T-helper 2 cell treated with Interferon-gamma antibody and Interleukin-4, amounts not matched to agents 100 ng/mL and 5 ng/mL, for 36 hours (primary cell): ENCODE data around the gene NEDD8. TPM values are rescaled to one million over a fixed set of nuclear protein-coding genes. Genes with fewer than 3 reads are reported as not detected.
"Not testable (repeated sequence)": the region's sequence is repeated elsewhere in the genome, so short reads cannot be mapped to it uniquely, and the experiment has no call there.

Source experiments
- intact Hi-C: fragments of 100-400 bp; cut with micrococcal nuclease; formaldehyde crosslinking; loops from one replicate; pipeline ENCODE4 v1.15.1; 2023
- total RNA-seq: library from RNA; stranded (reverse); gene quantifications from 2 replicates; pipeline ENCODE4 v1.2.3, GENCODE V29; 2022

Gene NEDD8
- total RNA-seq, 1 donor from 2014 or later: 199 TPM

DNA sequence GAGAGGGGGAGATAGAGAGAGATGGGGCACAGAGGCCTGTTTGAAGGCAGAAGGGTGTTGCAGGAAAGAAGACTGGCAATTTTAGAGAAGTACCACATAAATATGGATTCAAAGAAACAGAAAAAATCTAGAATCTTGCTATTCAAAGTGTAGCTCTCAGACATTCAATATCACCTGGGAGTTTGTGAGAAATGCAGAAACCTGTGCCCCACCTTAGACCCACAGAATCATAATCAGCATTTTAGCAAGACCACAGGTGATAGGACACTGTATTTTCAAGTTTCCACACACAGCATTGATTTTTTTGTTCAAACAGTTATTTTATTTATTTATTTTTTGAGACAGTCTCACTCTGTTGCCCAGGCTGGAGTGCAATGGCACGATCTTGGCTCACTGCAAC, 3.3 kb downstream of the NEDD8 start:
- intact Hi-C loops: no loop called here

DNA sequence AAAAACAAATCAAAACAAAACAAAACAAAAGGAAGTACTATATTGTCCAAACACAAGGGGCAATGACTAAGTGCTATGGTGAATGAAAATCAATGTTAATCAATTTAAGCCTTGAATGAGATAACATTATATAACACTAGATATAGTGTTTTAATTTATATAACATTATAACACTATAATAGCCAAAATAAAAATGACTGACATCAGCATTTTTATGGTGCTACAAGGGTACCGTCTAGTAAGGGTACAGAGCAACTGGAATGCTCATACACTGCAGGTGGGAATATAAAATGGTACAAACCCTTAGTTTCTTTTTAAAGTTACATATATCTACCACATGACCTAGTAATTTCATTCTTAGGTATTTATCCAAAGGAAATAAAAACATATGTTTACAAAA, 5.7 kb downstream of the NEDD8 start:
- intact Hi-C loops: no loop called here

DNA sequence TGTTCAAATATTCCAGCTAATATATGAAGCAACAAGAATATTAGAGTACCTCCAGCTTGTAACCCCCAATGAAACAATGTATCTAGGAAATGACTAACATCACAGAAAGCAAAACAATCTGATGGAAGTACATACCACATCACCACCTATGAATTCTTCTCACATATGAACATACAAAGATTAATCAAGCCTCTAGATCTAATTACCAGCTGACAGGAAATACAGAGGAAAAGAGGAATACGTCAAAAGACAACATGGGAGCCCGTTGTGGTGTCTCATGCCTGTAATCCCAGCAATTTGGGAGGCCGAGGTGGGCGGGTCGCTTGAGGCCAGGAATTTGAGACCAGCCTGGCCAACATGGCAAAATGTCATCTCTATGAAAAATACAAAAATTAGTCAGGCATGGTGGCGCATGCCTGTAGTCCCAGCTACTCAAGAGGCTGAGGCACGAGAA, 7.5 kb downstream of the NEDD8 start:
- intact Hi-C loops: no loop called here

DNA sequence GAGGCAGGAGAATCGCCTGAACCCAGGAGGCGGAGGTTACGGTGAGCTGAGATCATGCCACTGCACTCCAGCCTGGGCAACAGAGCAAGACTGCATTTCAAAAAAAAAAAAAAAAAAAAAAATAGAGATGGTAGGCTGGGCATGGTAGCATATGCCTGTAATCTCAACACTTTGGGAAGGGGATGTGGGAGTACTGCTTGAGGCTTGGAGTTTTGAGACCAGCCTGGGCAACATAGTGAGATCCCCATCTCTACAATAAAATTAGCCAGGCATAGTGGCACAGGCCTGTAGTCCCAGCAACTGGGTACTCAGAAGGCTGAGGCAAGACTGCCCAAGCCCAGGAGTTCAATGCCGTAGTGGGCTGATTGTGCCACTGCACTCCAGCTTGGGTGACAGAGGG, 9.2 kb downstream of the NEDD8 start:
- intact Hi-C loops: not testable (repeated sequence)

DNA sequence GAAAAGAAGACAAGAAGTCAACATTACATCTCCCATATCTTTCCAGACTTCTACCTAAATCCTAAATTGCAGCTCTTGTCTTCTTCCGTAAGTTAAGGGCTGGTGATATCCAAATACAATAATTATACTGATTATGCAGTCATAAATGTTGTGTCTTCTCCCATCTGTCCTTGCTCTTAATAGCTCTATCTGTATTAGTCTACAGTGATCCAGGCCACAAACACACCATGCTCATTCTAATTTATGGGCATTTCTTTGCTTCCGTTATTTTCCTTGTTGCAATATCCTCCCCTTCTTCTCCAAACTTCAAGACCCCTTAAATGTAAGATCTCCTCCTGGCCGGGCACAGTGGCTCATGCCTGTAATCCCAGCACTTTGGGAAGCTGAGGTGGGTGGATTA, 12.6 kb downstream of the NEDD8 start:
- intact Hi-C loops: no loop called here

DNA sequence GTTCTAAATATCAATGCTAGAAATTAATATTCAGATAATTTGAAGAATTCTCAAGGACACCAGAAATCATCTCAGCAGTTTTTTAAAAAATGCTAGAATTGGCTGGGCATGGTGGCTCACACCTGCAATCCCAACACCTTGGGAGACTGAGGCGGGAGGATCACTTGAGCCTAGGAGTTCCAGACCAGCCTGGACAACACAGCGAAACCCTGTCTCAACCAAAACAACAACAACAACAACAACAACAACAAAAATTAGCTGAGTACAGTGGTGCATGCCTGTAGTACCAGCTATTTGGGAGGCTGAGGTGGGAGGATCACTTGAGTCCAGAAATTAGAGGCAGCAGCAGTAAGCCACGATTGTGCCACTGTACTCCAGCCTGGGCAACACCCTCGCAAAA, 13.1 kb downstream of the NEDD8 start:
- intact Hi-C loops: no loop called here

DNA sequence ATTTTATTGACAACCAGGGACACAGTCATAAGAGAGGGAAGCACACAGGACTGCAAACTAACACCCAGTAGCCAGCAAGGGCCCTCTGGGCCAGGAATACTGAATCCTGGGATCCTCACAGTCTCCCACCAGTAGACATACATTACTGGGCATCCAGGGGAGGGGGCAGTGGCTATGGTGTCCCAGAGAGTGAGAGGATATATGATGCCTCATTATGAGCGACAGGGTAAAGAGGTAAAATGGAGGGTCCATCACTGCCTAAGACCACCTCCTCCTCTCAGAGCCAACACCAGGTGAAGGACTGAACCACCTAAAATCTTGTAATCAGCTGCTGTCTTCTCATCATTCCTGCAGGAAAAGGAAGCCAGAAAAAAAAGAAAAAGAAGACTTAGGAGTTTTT, 15.3 kb downstream of the NEDD8 start:
- intact Hi-C loops: loop anchor here (1.0 kb wide), 5 partner anchors 15 to 116 kb away; partner anchors contain the start of genes DHRS1, GMPR2, NEDD8 and NOP9

DNA sequence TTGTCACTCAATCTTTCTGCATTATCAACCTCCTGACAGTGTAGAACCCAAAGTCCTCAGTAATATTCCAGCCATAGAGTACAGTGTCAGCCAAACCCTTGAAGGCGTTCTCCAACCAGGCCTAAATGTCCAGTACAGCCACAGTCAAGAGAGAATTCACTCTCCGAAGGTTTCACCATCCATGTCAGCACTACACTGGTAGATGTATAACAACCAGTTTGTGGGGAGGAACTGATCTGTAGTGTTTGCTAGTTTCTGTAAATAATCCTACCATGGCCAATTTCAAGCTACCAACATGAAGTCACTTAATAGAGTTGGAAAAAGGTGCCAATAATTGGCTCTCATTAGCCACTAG, 15.8 kb downstream of the NEDD8 start:
- intact Hi-C loops: loop anchor here (1.0 kb wide), 5 partner anchors 16 to 117 kb away; partner anchors contain the start of genes DHRS1, GMPR2, NEDD8 and NOP9

DNA sequence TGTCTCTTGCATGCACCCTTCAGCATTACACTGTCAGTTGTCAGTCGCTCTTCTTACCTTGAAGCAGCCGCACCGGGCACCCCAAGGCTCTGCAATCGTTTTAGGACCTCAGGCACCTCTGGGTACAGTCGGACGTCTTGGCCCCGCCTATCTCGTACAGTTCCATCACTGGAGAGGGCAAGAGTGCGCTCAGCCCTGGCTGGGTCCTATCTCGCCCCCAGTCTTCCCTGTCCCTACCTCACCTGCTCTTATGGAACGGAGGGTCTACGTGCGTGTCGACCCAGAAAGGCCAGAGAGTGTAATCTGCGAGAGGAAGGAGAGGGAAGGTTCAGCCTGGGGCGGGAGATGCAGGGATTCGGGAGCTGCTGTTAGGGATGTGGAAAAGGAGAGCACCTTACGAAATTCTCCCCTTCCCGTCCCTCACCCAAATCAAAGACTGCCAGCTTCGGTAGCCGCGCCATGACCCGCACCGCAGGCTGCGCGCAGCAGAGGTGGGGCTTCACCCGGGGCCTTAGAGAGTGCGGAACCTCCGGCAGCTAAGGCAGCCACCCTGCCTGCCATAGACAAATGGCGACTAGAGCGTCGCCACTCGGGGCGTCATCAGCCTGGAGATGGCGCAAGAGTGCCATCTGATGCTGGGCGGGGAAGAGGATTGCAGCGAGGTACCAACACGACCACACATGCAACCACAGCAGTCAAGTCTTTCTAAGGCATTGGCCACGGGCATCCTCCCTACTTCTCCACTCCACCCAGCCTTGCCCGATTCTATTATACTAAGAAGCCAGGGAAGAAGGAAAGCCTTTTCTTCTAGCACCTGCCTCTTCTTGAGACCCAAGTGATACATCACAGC, 16.4 kb downstream of the NEDD8 start, which contains the start of gene MDP1:
MDP1 (minus strand) TSS at position 572 of the 850 bp plus-strand sequence; CDS start at position 461, 111 bp downstream.
- intact Hi-C loops: loop anchor here (1.0 kb wide), 5 partner anchors 17 to 118 kb away; partner anchors contain the start of genes DHRS1, GMPR2, NEDD8 and NOP9

DNA sequence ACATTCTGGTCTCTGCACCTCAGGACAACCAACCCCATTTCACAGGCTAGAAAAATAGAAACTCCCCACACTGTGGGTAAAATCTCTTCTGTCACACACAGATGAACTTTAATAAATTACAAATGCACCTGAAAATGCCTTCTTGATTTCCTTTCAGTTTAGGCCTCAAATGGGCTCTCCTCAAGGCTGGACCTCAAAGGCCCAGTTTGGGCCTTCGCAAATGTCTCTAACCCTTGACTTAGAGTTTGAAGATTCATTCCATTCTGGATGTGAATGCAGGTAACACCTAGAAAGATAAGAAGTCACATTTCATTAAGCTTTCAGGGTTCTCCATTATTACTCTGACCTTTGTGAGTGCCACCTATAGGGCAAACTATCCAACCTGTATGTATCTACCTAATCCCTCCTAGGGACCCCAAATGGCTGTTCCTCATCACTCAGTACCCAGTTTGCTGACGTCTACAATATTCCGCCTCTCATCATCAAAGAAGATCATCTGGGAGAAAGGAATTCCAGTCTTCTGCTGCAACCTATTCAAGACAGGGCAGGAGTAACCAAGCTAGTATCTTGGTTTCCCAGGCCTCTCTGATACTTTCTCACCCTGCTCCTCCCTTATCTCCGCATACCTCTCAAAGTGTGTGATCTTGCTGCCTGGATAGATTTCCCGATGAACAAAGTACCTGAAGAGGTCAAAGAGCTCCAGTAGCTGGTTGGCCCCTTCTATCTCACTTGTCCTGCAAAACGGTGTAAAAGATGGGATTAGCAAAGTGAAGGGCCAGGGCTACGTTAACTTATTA, 18.1 kb downstream of the NEDD8 start:
- intact Hi-C loops: loop anchor here (1.0 kb wide), 7 partner anchors 19 to 228 kb away; partner anchors contain the start of genes DCAF11, IPO4, IRF9 and LTB4R

DNA sequence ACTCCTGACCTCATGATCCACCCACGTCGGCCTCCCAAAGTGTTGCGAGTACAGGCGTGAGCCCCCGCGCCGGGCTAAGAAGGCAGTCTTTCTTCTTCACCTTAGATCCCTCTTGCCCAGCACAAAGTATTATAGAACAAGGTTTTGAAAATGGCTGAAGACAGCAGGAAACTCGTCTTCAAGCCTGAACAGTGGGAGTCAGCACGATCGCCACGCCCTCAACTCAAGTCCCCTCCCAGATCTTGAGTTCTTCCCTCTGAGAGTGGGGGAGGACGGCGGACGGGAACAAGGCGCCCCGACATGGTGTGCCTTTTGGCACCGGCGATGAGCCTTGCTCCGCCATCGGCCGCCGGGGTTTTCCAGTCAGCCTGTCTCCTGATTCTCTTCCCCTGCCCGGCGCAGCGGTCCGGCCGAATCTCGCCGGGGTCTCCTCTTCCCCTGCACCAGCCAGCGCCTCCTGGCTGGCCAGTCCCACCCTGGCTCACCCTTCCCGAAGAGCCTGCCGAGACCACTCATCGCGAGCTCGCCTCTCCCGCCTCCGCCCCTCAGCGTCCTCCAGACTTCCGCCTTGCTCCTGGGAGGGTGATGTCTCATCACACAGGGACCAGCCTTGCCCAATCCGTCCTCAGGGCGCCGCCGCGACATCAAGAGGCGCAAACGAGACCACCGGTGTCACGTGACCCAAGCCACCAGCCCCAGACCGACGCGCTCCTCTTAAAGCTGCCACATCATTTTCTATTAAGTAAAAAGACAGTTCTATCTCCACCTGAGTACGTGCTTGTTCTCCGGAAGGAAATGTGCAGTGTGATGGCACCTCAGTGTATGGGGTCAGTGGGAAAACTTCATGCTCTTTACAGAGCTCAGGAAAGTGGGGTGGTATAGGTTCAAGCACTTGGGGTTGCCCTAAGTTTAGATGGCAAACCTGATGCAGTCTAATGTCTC, 19.0 kb downstream of the NEDD8 start, which contains the start of gene CHMP4A:
CHMP4A (minus strand) TSS at position 565 of the 942 bp plus-strand sequence; CDS start at position 516, 49 bp downstream.
- intact Hi-C loops: loop anchor here (1.0 kb wide), 7 partner anchors 18 to 229 kb away; partner anchors contain the start of genes DCAF11, IPO4, IRF9 and LTB4R

DNA sequence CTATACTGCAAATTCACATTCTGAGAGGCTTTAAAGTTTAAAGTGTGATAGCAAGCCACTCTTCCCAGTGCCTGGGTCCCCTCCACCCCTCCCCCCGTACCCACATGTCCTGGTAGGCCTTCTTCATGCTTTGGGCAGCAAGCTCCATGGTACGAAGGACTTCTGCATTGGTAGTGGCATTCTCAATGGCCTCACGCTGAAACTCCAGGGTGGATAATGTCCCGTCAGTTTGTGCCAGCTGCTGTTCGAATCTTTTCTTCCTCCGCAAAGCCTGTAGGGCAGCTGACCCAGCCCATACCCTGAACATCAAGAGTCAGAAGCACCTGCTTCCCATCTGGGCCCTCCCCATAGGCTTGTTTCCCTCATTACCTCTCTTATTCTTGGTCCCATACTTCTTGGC, 20.9 kb downstream of the NEDD8 start:
- intact Hi-C loops: no loop called here

DNA sequence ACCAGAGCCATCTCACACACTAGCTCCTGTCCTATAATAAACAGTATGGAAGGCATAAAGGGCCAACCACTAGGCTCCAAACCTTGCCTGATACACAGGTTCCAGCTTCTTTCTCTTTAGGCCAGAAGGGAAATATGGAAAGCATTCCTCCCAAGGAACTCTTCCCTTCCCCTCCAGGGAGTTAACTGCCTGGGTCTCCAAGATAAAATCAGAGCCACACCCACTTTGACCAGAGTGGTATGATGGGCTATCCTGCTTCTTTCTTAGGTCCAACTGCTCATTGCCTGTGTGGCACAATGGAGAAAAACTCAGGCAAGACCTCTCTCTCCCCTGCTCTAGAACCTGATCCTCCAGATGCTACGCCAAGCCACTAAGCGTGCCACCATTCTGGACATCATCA, 24.5 kb downstream of the NEDD8 start:
- intact Hi-C loops: no loop called here

DNA sequence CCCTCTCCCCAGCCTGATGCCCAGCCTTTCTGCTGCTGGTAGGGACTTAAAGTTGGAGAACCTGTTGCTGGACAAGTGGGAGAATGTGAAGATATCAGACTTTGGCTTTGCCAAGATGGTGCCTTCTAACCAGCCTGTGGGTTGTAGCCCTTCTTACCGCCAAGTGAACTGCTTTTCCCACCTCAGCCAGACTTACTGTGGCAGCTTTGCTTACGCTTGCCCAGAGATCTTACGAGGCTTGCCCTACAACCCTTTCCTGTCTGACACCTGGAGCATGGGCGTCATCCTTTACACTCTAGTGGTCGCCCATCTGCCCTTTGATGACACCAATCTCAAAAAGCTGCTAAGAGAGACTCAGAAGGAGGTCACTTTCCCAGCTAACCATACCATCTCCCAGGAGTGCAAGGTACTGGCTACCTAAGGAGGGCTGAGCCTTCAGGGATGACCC, 25.0 kb downstream of the NEDD8 start:
- intact Hi-C loops: no loop called here

DNA sequence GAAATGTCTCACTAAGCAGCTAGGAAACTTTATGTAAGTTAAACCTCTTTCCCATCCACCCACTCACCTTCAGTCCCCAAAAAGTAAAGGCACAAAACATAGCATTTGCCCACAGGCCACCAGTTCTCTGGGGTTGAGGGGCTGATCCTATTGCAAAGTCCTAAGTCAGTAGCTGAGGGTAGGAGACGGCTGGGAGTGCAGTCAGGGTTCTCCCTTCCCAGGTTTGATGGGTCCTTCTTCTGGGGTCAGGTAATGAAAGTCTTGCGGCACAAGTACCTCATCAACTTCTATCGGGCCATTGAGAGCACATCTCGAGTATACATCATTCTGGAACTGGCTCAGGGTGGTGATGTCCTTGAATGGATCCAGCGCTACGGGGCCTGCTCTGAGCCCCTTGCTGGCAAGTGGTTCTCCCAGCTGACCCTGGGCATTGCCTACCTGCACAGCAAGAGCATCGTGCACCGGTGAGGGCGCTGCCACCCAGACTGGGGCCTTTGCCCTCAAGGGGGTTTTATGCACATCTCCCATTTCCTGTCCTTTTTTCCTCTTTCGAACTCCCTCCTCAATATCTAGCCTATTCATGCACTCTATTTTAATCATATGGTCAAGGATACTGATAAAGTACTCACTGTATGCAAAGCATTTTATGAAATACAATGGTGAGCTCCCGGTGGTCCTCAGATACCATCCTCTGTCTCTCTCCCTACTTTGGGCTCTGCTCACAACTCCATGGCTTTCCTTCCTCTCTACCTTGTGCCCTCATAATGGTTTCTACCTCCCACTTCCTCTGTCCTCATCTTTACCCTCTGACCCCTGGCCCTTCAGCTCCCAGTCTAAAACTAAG, 25.7 kb downstream of the NEDD8 start:
- intact Hi-C loops: no loop called here

DNA sequence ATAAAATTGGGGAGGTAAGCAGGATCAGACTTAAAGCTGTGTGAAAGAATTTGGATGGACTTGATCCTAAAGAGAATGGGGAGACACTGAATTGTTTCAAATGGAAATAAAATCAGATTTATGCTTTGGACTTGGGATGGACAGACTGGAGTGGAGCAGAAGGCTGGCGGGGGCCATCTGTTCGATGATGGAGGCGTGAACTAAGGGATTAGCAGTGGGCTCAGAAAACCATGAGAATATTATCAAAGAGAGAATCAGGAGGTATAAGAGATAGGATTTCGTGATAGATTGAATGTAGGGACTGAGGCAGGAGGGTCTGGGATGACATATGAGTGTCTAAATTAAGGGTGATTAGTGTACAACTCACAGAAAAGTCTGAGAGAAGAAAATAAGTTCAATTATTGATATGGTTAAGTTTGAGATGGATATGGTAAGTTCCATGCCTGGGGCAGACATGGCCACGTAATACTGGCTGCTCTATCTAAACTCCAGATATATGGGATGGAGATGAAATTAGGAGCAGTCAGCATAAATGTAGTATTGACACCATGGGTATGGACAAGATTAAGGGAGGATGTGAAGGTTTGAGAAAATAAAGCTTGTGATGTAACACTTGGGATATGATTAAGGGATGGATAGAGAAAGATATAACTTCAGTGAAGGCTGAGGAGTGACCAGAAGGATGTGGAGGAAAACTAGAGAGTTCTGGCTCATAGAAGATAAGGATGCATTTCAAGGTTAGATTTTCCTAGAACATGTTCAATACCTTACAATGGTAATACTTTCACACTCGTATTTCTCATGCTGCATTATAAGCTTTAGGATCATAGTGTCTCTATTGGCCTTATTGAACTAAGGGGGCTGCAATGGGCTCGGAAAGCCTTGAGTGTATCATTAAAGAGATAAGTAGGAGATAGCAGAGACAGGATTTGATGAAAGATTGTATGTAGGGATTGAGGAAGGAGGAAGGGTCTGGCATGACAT, 27.7 kb downstream of the NEDD8 start:
- intact Hi-C loops: no loop called here

DNA sequence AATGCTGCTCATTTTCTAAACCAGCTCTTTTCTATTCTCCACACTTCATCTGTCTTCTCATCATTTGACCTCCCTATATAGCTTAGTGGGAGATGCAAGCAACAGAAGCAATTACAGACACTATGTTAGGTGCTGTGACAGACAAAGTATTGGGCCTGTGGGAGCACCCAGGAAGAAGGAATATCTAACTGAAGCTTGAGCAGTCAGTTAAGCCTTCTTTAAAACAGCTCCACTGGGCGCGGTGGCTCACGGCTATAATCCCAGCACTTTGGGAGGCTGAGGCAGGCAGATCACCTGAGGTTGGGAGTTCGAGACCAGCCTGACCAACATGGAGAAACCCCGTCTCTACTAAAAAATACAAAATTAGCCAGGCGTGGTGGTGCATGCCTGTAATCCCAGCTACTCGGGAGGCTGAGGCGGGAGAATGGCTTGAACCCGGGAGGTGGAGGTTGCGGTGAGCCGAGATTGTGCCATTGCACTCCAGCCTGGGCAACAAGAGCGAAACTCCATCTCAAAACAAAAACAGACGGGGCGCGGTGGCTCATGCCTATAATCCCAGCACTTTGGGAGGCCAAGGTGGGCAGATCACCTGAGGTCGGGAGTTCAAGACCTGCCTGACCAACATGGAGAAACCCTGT, 28.8 kb downstream of the NEDD8 start:
- intact Hi-C loops: not testable (repeated sequence)

DNA sequence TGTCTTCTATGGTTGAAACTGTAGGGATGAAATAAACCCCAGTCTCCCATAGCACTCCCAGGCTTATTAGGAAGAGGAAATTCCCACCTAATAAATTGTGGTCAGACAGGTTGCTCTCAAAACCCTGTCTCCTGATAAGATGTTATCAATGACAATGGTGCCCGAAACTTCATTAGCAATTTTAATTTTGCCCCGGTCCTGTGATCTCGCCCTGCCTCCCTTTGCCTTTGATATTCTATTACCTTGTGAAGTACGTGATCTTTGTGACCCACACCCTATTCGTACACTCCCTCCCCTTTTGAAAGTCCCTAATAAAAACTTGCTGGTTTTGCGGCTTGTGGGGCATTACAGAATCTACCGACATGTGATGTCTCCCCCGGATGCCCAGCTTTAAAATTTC, 29.6 kb downstream of the NEDD8 start:
- intact Hi-C loops: not testable (repeated sequence)
